Measurements from ENCODE around the gene SEC14L5.

SEC14L5 gene

GRCh38 chr16:4957720-4958509 lies at the start of gene SEC14L5:
SEC14L5 (plus strand) TSS chr16:4958330; CDS start chr16:4959324, 994 bp downstream.
- H3K4me1 ChIP-seq (ENCODE audit: control insufficient read depth, insufficient read depth, low read length): peaks cover 18% of the 10 kb centered on the region

GRCh38 chr16:4908854-4909401 lies 49.2 kb upstream of the SEC14L5 start:
- H3K4me1 ChIP-seq (ENCODE audit: control insufficient read depth, insufficient read depth, low read length): no peaks in the 10 kb centered on the region
- no peak overlapping the region for H3K4me3 ChIP-seq (ENCODE audit: low read length)
- no peaks in the 10 kb centered on the region for H3K9me3 ChIP-seq (ENCODE audit: control insufficient read depth, low read length)

More at GRCh38 chr16:4957720-4958509, at the start of gene SEC14L5:
- Histone ChIP-seq H3K4me3 (ENCODE audit: low read length) (peak within 1 kb of the TSS; percentile 60), H3K27me3 (ENCODE audit: control insufficient read depth, insufficient read depth, low read length) (no peaks in the 10 kb centered on the region), H3K9me3 (ENCODE audit: control insufficient read depth, low read length) (no peaks in the 10 kb centered on the region), H3K36me3 (ENCODE audit: control insufficient read depth, insufficient read depth, low read length) (no peaks in the 10 kb centered on the region), H3K9ac (ENCODE audit: low read length) (peak within 1 kb of the TSS; percentile 51)

GRCh38 chr16:4909825-4910224 lies 48.3 kb upstream of the SEC14L5 start:
- Histone ChIP-seq H3K9me3 (ENCODE audit: control insufficient read depth, low read length) (no peaks in the 10 kb centered on the region), H3K4me1 (ENCODE audit: control insufficient read depth, insufficient read depth, low read length) (no peaks in the 10 kb centered on the region), H3K4me3 (ENCODE audit: low read length) (no peak overlapping the region), H3K36me3 (ENCODE audit: control insufficient read depth, insufficient read depth, low read length) (no peaks in the 10 kb centered on the region), H3K9ac (ENCODE audit: low read length) (no peak overlapping the region), H3K27me3 (ENCODE audit: control insufficient read depth, insufficient read depth, low read length) (no peaks in the 10 kb centered on the region)

More at GRCh38 chr16:4908854-4909401, 49.2 kb upstream of the SEC14L5 start:
- no peak overlapping the region for H3K9ac ChIP-seq (ENCODE audit: low read length)
- H3K36me3 ChIP-seq (ENCODE audit: control insufficient read depth, insufficient read depth, low read length): no peaks in the 10 kb centered on the region
- H3K27me3 ChIP-seq (ENCODE audit: control insufficient read depth, insufficient read depth, low read length): no peaks in the 10 kb centered on the region

- H3K27me3 ChIP-seq (ENCODE audit: control insufficient read depth, insufficient read depth, low read length): no peaks in the 10 kb centered on the region
- H3K4me1 ChIP-seq (ENCODE audit: control insufficient read depth, insufficient read depth, low read length): no peaks in the 10 kb centered on the region
- no peaks in the 10 kb centered on the region for H3K9me3 ChIP-seq (ENCODE audit: control insufficient read depth, low read length)
Measured at GRCh38 chr16:4910828-4911227, 47.3 kb upstream of the SEC14L5 start.

GRCh38 chr16:4911970-4912386 lies 46.2 kb upstream of the SEC14L5 start:
- Histone ChIP-seq H3K9me3 (ENCODE audit: control insufficient read depth, low read length) (no peaks in the 10 kb centered on the region), H3K27me3 (ENCODE audit: control insufficient read depth, insufficient read depth, low read length) (no peaks in the 10 kb centered on the region), H3K4me3 (ENCODE audit: low read length) (no peak overlapping the region), H3K9ac (ENCODE audit: low read length) (no peak overlapping the region), H3K4me1 (ENCODE audit: control insufficient read depth, insufficient read depth, low read length) (no peaks in the 10 kb centered on the region), H3K36me3 (ENCODE audit: control insufficient read depth, insufficient read depth, low read length) (no peaks in the 10 kb centered on the region)

More at GRCh38 chr16:4910828-4911227, 47.3 kb upstream of the SEC14L5 start:
- Histone ChIP-seq H3K36me3 (ENCODE audit: control insufficient read depth, insufficient read depth, low read length) (no peaks in the 10 kb centered on the region), H3K4me3 (ENCODE audit: low read length) (no peak overlapping the region), H3K9ac (ENCODE audit: low read length) (no peak overlapping the region)

- no peak overlapping the region for H3K4me3 ChIP-seq (ENCODE audit: low read length)
- H3K9me3 ChIP-seq (ENCODE audit: control insufficient read depth, low read length): no peaks in the 10 kb centered on the region
- no peaks in the 10 kb centered on the region for H3K27me3 ChIP-seq (ENCODE audit: control insufficient read depth, insufficient read depth, low read length)
- no peaks in the 10 kb centered on the region for H3K4me1 ChIP-seq (ENCODE audit: control insufficient read depth, insufficient read depth, low read length)
- no peak overlapping the region for H3K9ac ChIP-seq (ENCODE audit: low read length)
- H3K36me3 ChIP-seq (ENCODE audit: control insufficient read depth, insufficient read depth, low read length): no peaks in the 10 kb centered on the region
Measured at GRCh38 chr16:4913130-4913773, 44.9 kb upstream of the SEC14L5 start.

- Histone ChIP-seq H3K4me1 (ENCODE audit: control insufficient read depth, insufficient read depth, low read length) (peaks cover 6% of the 10 kb centered on the region), H3K9ac (ENCODE audit: low read length) (no peak overlapping the region), H3K4me3 (ENCODE audit: low read length) (no peak overlapping the region), H3K9me3 (ENCODE audit: control insufficient read depth, low read length) (no peaks in the 10 kb centered on the region), H3K36me3 (ENCODE audit: control insufficient read depth, insufficient read depth, low read length) (no peaks in the 10 kb centered on the region), H3K27me3 (ENCODE audit: control insufficient read depth, insufficient read depth, low read length) (no peaks in the 10 kb centered on the region)
Measured at GRCh38 chr16:4913774-4914525, 44.2 kb upstream of the SEC14L5 start.

- H3K36me3 ChIP-seq (ENCODE audit: control insufficient read depth, insufficient read depth, low read length): no peaks in the 10 kb centered on the region
- no peak overlapping the region for H3K4me3 ChIP-seq (ENCODE audit: low read length)
- H3K9me3 ChIP-seq (ENCODE audit: control insufficient read depth, low read length): no peaks in the 10 kb centered on the region
- peaks cover 8% of the 10 kb centered on the region for H3K4me1 ChIP-seq (ENCODE audit: control insufficient read depth, insufficient read depth, low read length)
- no peak overlapping the region for H3K9ac ChIP-seq (ENCODE audit: low read length)
- no peaks in the 10 kb centered on the region for H3K27me3 ChIP-seq (ENCODE audit: control insufficient read depth, insufficient read depth, low read length)
Measured at GRCh38 chr16:4914528-4915225, 43.5 kb upstream of the SEC14L5 start.

GRCh38 chr16:4915226-4915761 lies 42.8 kb upstream of the SEC14L5 start:
- Histone ChIP-seq H3K9me3 (ENCODE audit: control insufficient read depth, low read length) (no peaks in the 10 kb centered on the region), H3K36me3 (ENCODE audit: control insufficient read depth, insufficient read depth, low read length) (no peaks in the 10 kb centered on the region), H3K4me3 (ENCODE audit: low read length) (no peak overlapping the region), H3K27me3 (ENCODE audit: control insufficient read depth, insufficient read depth, low read length) (no peaks in the 10 kb centered on the region), H3K9ac (ENCODE audit: low read length) (no peak overlapping the region), H3K4me1 (ENCODE audit: control insufficient read depth, insufficient read depth, low read length) (peaks cover 8% of the 10 kb centered on the region)

GRCh38 chr16:4917117-4917516 lies 41.0 kb upstream of the SEC14L5 start:
- Histone ChIP-seq H3K27me3 (ENCODE audit: control insufficient read depth, insufficient read depth, low read length) (no peaks in the 10 kb centered on the region), H3K36me3 (ENCODE audit: control insufficient read depth, insufficient read depth, low read length) (no peaks in the 10 kb centered on the region), H3K9me3 (ENCODE audit: control insufficient read depth, low read length) (no peaks in the 10 kb centered on the region), H3K9ac (ENCODE audit: low read length) (no peak overlapping the region), H3K4me3 (ENCODE audit: low read length) (no peak overlapping the region), H3K4me1 (ENCODE audit: control insufficient read depth, insufficient read depth, low read length) (peaks cover 8% of the 10 kb centered on the region)

- Histone ChIP-seq H3K36me3 (ENCODE audit: control insufficient read depth, insufficient read depth, low read length) (no peaks in the 10 kb centered on the region), H3K9ac (ENCODE audit: low read length) (no peak overlapping the region), H3K27me3 (ENCODE audit: control insufficient read depth, insufficient read depth, low read length) (no peaks in the 10 kb centered on the region), H3K4me3 (ENCODE audit: low read length) (no peak overlapping the region), H3K4me1 (ENCODE audit: control insufficient read depth, insufficient read depth, low read length) (peaks cover 8% of the 10 kb centered on the region), H3K9me3 (ENCODE audit: control insufficient read depth, low read length) (no peaks in the 10 kb centered on the region)
Measured at GRCh38 chr16:4918781-4919251, 39.3 kb upstream of the SEC14L5 start.
